ENCODE data around the gene PSMC5.
A peak's percentile ranks its signal among the peaks of the same experiment; 100 is the strongest.

The PSMC5 gene

DNA sequence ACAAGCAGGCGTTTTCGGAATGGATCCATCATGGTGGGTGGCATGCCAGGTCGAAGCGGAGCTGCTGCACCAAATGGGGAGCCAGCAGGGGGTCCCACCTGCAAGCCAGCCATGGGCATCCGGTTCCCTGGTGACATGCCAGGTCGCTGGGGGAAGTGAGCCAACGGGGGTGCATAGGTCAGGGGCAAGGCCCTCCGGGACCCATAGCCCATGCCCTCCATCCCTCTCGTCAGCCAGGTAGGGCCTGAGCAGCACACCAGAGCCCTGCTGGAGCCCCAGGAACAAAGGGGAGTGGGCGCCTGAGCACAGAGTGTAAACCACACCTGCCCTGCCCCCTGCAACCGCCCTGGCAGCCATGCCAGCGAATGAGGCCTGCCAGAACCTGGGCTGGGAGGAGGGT, 10.2 kb downstream of the PSMC5 start:
- H3K4me3 ChIP-seq (ENCODE audit: low read length), result no peak overlapping the region
- TF ChIP-seq, protein P1, sequence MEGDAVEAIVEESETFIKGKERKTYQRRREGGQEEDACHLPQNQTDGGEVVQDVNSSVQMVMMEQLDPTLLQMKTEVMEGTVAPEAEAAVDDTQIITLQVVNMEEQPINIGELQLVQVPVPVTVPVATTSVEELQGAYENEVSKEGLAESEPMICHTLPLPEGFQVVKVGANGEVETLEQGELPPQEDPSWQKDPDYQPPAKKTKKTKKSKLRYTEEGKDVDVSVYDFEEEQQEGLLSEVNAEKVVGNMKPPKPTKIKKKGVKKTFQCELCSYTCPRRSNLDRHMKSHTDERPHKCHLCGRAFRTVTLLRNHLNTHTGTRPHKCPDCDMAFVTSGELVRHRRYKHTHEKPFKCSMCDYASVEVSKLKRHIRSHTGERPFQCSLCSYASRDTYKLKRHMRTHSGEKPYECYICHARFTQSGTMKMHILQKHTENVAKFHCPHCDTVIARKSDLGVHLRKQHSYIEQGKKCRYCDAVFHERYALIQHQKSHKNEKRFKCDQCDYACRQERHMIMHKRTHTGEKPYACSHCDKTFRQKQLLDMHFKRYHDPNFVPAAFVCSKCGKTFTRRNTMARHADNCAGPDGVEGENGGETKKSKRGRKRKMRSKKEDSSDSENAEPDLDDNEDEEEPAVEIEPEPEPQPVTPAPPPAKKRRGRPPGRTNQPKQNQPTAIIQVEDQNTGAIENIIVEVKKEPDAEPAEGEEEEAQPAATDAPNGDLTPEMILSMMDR (conservative IDR thresholded peaks at IDR 0.05; ENCODE audit: low read length), result no peak
- DNase-seq (ENCODE audit: low read depth), result no peak

DNA sequence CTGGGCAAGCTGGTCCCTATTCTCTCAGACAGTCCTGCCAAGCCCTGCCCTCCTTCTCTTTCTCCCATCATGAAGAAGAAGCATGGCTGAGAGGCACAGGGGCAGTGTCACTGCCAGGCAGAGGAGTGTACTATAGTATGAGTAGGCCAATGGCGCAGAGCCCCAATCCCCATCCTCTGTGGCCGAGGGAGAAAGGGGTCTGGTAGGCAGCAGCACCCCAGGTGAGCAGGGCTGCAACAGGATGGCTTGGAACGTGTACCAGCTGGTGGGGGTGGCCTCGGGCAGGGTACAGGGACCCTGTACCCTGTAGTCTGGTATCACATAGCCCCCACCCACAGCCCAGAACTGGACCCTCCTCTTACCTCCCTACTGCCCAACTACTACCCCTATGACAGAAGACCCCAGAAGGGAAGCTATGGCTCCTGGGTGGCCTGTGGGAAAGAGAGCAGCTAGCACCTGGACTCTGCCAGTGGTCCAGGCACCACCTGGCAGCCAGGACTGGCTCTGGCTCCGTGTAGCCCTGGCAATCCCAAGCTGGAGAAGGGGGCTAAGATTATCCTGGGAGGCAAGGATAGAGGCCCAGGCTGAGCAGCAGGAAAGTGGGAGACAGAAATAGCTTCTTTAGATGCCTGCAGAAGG, 10.8 kb downstream of the PSMC5 start:
- H3K4me3 ChIP-seq (ENCODE audit: low read length), result no peak overlapping the region; the same call in 1 of the 2 replicates
- TF ChIP-seq, protein P1 (conservative IDR thresholded peaks at IDR 0.05; ENCODE audit: low read length), result no peak
- no peak for DNase-seq (ENCODE audit: low read depth)

DNA sequence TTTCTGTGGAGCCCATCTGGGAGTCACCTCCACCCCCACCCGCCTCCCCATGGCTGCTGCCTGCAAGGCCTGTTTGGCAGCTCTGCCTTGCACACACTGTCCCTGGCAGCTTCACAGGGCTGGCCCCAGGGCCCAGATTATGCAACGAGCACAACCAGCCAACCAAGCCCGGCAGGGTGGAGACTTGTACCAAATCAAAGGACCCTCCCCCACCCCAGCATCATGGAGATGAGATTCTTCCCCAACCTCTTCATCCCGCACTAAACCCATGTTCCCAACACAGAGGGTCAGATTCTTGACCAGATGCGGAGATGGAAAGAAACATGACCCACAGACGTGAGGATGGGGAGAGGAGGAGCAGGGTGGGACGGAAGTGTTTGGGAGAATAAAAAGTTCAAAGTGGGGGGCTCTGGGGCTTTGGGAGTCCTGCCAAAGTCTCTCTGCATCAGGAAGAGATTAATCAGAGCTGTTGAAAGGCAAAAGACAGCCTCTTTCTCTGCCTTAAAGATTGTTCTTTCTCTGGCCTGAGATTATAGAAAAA, 11.5 kb downstream of the PSMC5 start:
- DNase-seq (ENCODE audit: low read depth), result peak; percentile 93
- TF ChIP-seq, protein P1 (conservative IDR thresholded peaks at IDR 0.05; ENCODE audit: low read length), result no peak
- peak overlapping the region; percentile 12 for H3K4me3 ChIP-seq (ENCODE audit: low read length)

DNA sequence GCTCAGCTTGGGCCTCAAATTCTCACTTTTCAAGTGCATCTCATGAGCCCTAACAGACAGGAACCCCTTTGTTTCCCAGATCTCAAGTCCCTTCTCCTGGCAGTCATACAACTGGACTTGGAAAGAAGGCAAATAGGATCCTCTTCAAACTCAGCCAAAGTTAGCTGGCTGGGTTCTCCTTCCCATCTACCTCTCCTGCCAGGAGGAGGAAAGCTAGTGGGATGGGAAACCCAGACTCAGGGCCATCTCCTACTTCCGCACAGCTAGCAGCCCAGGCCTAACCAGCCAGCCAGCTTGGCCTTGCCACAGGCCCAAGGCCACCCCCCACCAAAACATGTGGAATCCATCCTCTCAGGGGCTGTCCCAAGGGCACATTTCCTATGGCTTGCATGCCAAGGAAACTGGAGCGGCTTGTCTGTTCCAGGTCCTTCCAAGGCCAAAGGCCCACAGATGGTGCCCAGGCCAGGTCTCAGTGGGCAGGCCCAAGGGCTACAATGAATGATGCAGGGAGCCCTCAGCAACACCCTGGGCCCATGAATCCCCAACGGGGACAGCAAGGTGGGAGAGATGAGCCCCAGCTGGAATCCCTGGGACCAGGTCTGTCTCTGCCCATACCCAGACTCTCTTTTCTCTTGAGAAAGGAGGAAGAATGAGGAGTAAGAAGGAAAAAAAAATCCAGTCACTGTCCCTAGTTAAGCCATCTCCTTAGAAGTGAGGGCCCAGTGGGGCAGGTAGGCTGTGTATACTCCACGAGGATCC, 13.5 kb downstream of the PSMC5 start:
- H3K4me3 ChIP-seq (ENCODE audit: low read length), result peak overlapping the region; percentile 85
- peak; percentile 83 for DNase-seq (ENCODE audit: low read depth)
- TF ChIP-seq, protein P1 (conservative IDR thresholded peaks at IDR 0.05; ENCODE audit: low read length), result no peak

DNA sequence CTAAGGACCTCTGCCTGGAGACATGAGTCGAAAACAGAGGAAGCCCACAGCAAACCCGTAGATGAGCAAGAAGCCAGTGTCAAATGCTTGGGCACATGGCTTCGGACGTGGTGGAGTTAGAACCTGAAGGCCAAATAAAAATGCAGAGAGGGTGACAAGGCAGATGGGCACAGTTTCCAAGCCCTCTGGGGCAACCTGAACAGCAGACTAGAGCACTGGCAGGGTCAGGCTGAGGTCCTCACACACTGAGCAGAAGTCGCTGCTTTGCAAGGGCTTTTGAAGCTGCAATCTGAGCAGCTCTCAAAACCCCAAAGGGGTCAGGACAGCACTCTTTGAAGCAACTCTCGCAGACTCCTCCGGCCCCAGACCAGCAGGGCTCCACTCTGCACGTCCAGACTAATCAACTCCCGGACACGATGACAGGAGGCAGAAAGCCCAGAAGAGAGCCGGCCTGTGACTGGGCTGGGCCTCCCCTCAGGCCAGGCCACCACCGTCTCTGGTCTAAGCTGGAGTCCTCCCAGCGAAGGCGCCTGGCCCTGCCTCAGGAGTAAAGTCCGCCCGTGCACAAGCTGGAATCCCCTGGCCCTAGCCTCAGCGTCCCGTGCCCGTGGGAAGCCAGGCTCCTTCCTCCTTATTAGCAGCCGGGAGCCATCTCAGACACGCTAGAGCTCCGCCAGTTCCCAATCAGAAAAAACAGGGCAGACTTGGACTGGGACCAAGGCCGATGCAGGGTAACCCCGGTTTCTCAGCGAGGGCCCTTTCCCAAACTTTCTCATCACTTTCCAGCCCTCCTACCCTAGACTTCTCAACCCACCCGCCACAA, 14.3 kb downstream of the PSMC5 start:
- DNase-seq (ENCODE audit: low read depth), result peak; percentile 43
- peak overlapping the region; percentile 85 for H3K4me3 ChIP-seq (ENCODE audit: low read length)
- TF ChIP-seq, protein P1 (conservative IDR thresholded peaks at IDR 0.05; ENCODE audit: low read length), result no peak

DNA sequence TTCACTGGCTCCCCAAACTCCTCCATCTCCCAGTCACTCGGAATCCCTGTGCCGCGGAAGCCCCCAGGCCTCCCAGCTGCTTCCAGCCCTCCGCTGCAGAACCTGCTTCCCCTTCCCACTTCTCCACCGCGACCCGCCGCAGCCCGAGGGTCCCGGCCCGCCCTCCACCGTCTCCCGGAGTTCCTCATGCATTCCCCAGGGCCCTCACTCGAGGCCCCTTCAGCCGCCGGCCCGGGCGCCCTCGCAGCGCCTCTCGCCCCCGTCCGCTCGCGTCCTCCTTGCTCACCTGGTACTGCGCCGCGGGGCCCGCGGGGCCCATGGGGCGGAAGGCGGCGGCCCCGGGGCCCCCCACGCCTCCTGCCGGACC, 14.9 kb downstream of the PSMC5 start:
- H3K4me3 ChIP-seq (ENCODE audit: low read length), result peak overlapping the region; percentile 85
- no peak for DNase-seq (ENCODE audit: low read depth)
- TF ChIP-seq, protein P1 (conservative IDR thresholded peaks at IDR 0.05; ENCODE audit: low read length), result no peak

Data from AG10803 (cell line).